ENCODE results near the gene AUTS2. TPM values are rescaled to one million over a fixed set of nuclear protein-coding genes. Genes with fewer than 3 reads are reported as not detected.

AUTS2 gene
- polyA plus RNA-seq, 3 donors, result 0.08 to 0.35 TPM; not detected in 1

DNA sequence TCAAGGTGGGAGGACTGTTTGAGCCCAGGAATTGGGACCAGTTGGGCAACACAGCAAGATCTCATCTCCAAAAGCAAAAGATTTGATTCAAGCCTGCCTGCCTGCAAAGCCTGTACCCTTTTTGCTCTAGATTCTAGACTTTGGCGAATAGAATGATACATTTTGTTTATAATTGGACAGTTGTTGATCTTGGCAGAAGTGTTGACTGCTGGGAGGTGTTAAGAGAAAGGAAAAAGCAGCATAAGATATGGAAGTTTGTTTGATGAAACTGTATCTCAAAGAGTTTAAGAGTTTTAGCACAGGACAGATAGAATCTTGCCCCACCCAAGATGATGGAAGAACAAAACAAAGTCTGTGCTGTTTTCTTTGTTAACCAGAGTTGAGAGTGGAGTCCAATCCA, 224.1 kb downstream of the AUTS2 start:
- Histone ChIP-seq H3K27ac (ENCODE audit: low read depth in 1 of 2, low read length in 2 of 2) (no peak overlapping the region), H4K20me1 (ENCODE audit: insufficient read depth, low read length) (no peaks in the 10 kb centered on the region), H3K9me3 (replicated peaks in 1 of 2; ENCODE audit: control insufficient read depth in 1 of 2, insufficient read depth in 1 of 2, low read length in 2 of 2) (no peaks in the 10 kb centered on the region), H2AFZ (ENCODE audit: insufficient read depth, low read depth, low read length, poor library complexity, severe bottlenecking) (no peak overlapping the region), H3K36me3 (replicated peaks in 1 of 2; ENCODE audit: control insufficient read depth in 1 of 2, insufficient read depth in 2 of 2, low read length in 2 of 2) (no peaks in the 10 kb centered on the region), H3K4me3 (replicated peaks in 1 of 3; ENCODE audit: low read depth in 2 of 3, low read length in 3 of 3) (no peak overlapping the region), H3K27me3 (ENCODE audit: control insufficient read depth in 2 of 2, insufficient read depth in 2 of 2, low read length in 2 of 2) (no peaks in the 10 kb centered on the region), H3K4me1 (ENCODE audit: control insufficient read depth in 1 of 2, insufficient read depth in 2 of 2, low read length in 2 of 2) (peaks cover 3 to 18% of the 10 kb centered on the region in 2 donors), H3K9ac (ENCODE audit: insufficient read depth, low read length, poor library complexity, severe bottlenecking) (no peak overlapping the region), H3K4me2 (replicated peaks; ENCODE audit: extremely low read depth, low read length, poor library complexity, severe bottlenecking) (no peak overlapping the region), H3K79me2 (ENCODE audit: insufficient read depth, low read length) (no peaks in the 10 kb centered on the region)
- H3K36me3 Mint-ChIP-seq, result no peaks in the 10 kb centered on the region
- no peak overlapping the region for H3K4me3 Mint-ChIP-seq
- WGBS (ENCODE audit: insufficient coverage), result 85% methylated on average over 1 of the region's 1 CpG
- no peak for DNase-seq
- H3K9me3 Mint-ChIP-seq, result peaks cover 0 to 5% (median 0%) of the 10 kb centered on the region in 7 donors
- intact Hi-C loops (cut with micrococcal nuclease), result no loop called here
- TF ChIP-seq, protein P1, sequence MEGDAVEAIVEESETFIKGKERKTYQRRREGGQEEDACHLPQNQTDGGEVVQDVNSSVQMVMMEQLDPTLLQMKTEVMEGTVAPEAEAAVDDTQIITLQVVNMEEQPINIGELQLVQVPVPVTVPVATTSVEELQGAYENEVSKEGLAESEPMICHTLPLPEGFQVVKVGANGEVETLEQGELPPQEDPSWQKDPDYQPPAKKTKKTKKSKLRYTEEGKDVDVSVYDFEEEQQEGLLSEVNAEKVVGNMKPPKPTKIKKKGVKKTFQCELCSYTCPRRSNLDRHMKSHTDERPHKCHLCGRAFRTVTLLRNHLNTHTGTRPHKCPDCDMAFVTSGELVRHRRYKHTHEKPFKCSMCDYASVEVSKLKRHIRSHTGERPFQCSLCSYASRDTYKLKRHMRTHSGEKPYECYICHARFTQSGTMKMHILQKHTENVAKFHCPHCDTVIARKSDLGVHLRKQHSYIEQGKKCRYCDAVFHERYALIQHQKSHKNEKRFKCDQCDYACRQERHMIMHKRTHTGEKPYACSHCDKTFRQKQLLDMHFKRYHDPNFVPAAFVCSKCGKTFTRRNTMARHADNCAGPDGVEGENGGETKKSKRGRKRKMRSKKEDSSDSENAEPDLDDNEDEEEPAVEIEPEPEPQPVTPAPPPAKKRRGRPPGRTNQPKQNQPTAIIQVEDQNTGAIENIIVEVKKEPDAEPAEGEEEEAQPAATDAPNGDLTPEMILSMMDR (IDR thresholded peaks at IDR 0.05), result no peak
- peaks cover 25% of the 10 kb centered on the region for H3K4me1 Mint-ChIP-seq
- H3K27me3 Mint-ChIP-seq (ENCODE audit: low read depth in 3 of 3), result peaks cover 0 to 1% (median 0%) of the 10 kb centered on the region in 3 donors
- no peak overlapping the region for H3K27ac Mint-ChIP-seq

DNA sequence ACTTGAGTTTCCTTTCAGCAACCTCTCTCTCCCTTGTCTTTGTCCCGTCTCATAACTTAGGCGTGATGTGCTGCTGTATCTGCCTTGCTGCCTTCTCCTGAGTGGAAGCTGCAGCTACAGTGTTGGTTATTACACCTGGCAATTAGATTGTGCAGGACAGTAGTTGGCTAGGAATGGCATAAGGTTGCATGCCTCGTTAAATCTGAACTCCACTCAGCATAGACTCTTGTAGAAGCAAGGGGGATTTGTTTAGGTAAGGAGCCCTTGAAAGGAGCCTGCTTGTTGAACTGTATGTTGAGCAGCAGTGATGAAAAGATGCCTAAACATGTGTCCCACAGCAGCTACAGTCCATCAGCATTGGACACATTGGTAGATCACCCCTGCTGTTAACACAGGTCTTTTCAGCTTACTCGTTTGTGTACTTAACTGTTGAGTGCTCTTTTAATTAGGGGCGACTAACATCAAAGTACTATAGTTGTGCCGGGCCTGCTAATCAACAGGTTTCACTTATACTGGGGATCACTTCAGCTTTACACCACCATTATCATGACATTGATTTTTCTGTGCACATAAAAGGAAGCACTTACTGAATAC, 225.0 kb downstream of the AUTS2 start:
- WGBS (ENCODE audit: insufficient coverage), result 88% methylated on average over 1 of the region's 6 CpGs
- no peaks in the 10 kb centered on the region for H3K9me3 ChIP-seq (replicated peaks in 1 of 2; ENCODE audit: control insufficient read depth in 1 of 2, insufficient read depth in 1 of 2, low read length in 2 of 2)
- Mint-ChIP-seq H3K9me3 (peaks cover 0 to 5% (median 0%) of the 10 kb centered on the region in 7 donors), H3K4me3 (peak overlapping the region in 1 of 2 donors; percentile 84), H3K27me3 (ENCODE audit: low read depth in 3 of 3) (peaks cover 0 to 1% (median 0%) of the 10 kb centered on the region in 3 donors), H3K36me3 (no peaks in the 10 kb centered on the region), H3K4me1 (peaks cover 34% of the 10 kb centered on the region), H3K27ac (no peak overlapping the region)
- H3K36me3 ChIP-seq (replicated peaks in 1 of 2; ENCODE audit: control insufficient read depth in 1 of 2, insufficient read depth in 2 of 2, low read length in 2 of 2), result no peaks in the 10 kb centered on the region
- H3K4me1 ChIP-seq (ENCODE audit: control insufficient read depth in 1 of 2, insufficient read depth in 2 of 2, low read length in 2 of 2), result peaks cover 9 to 27% of the 10 kb centered on the region in 2 donors
- peak overlapping the region; percentile 77 for H3K4me2 ChIP-seq (replicated peaks; ENCODE audit: extremely low read depth, low read length, poor library complexity, severe bottlenecking)
- intact Hi-C loops (cut with micrococcal nuclease), result no loop called here
- H3K4me3 ChIP-seq (replicated peaks in 1 of 3; ENCODE audit: low read depth in 2 of 3, low read length in 3 of 3), result no peak overlapping the region
- no peak for DNase-seq
- H4K20me1 ChIP-seq (ENCODE audit: insufficient read depth, low read length), result no peaks in the 10 kb centered on the region
- H3K27ac ChIP-seq (ENCODE audit: low read depth in 1 of 2, low read length in 2 of 2), result no peak overlapping the region
- no peak overlapping the region for H2AFZ ChIP-seq (ENCODE audit: insufficient read depth, low read depth, low read length, poor library complexity, severe bottlenecking)
- no peaks in the 10 kb centered on the region for H3K27me3 ChIP-seq (ENCODE audit: control insufficient read depth in 2 of 2, insufficient read depth in 2 of 2, low read length in 2 of 2)
- TF ChIP-seq, protein P1 (IDR thresholded peaks at IDR 0.05), result no peak
- H3K79me2 ChIP-seq (ENCODE audit: insufficient read depth, low read length), result no peaks in the 10 kb centered on the region
- no peak overlapping the region for H3K9ac ChIP-seq (ENCODE audit: insufficient read depth, low read length, poor library complexity, severe bottlenecking)

Measured in CD14-positive monocyte (primary cell).